H9 (cell line): ENCODE results near the gene VASN. TPM values are rescaled to one million over a fixed set of nuclear protein-coding genes. Genes with fewer than 3 reads are reported as not detected.

Source experiments
- DNase-seq: peaks from one replicate; pipeline ENCODE4 v3.0.0-alpha.2; 2017
- H2AFZ ChIP-seq: one replicate; pipeline ENCODE4 v1.6.1; 2013; ENCODE audit warnings: mild to moderate bottlenecking, low read length, control low read depth, moderate library complexity
- H2AK5ac ChIP-seq: 2 replicates; pipeline ENCODE4 v1.6.1; 2013; ENCODE audit warnings: low read length, control low read depth, mixed read lengths; ENCODE audit not compliant: insufficient read length
- H2BK120ac ChIP-seq: one replicate; pipeline ENCODE4 v1.6.1; 2013; ENCODE audit warnings: low read depth, mild to moderate bottlenecking, low read length, control low read depth, inconsistent platforms; ENCODE audit not compliant: poor library complexity, severe bottlenecking
- H2BK12ac ChIP-seq: 2 replicates; pipeline ENCODE4 v1.6.1; 2013; ENCODE audit warnings: low read length, control low read depth, mixed read lengths, low read depth; ENCODE audit not compliant: insufficient read length
- H2BK15ac ChIP-seq: 2 replicates; pipeline ENCODE4 v1.6.1; 2013; ENCODE audit warnings: low read depth, low read length, control low read depth
- H2BK20ac ChIP-seq: one replicate; pipeline ENCODE4 v1.6.1; 2013; ENCODE audit warnings: low read depth, mild to moderate bottlenecking, low read length, control low read depth, inconsistent platforms; ENCODE audit not compliant: poor library complexity, severe bottlenecking
- H2BK5ac ChIP-seq: 2 replicates; pipeline ENCODE4 v1.6.1; 2013; ENCODE audit warnings: low read length, control low read depth, mixed read lengths; ENCODE audit not compliant: insufficient read length
- H3K14ac ChIP-seq: 2 replicates; pipeline ENCODE4 v1.6.1; 2013; ENCODE audit warnings: low read length, control low read depth; ENCODE audit not compliant: insufficient read depth
- H3K18ac ChIP-seq: 2 replicates; pipeline ENCODE4 v1.6.1; 2013; ENCODE audit warnings: low read depth, mild to moderate bottlenecking, mixed read lengths, low read length, control low read depth; ENCODE audit not compliant: insufficient read length
- H3K23ac ChIP-seq: 2 replicates; pipeline ENCODE4 v1.6.1; 2013; ENCODE audit warnings: low read length, control low read depth, mixed read lengths, low read depth; ENCODE audit not compliant: insufficient read length
- H3K23me2 ChIP-seq: 2 replicates; pipeline ENCODE4 v1.6.1; 2013; ENCODE audit warnings: low read depth, mild to moderate bottlenecking, mixed read lengths, low read length, control low read depth; ENCODE audit not compliant: insufficient read length, poor library complexity, severe bottlenecking
- H3K27ac ChIP-seq: 2 replicates; pipeline ENCODE4 v1.5.1; 2013; ENCODE audit warnings: low read length, control low read depth, mixed read lengths, low read depth; ENCODE audit not compliant: insufficient read length
- H3K27me3 ChIP-seq: 2 replicates; pipeline ENCODE4 v1.6.1; 2013; ENCODE audit warnings: low read length, control low read depth, inconsistent platforms; ENCODE audit not compliant: insufficient read depth
- H3K4ac ChIP-seq: 2 replicates; pipeline ENCODE4 v1.6.1; 2013; ENCODE audit warnings: low read depth, mild to moderate bottlenecking, control low read depth, inconsistent platforms, low read length, moderate library complexity
- H3K4me1 ChIP-seq: 2 replicates; pipeline ENCODE4 v1.6.1; 2013; ENCODE audit warnings: low read length, control low read depth, inconsistent platforms; ENCODE audit not compliant: insufficient read depth
- H3K4me2 ChIP-seq: 2 replicates; pipeline ENCODE4 v1.6.1; 2013; ENCODE audit warnings: low read length, control low read depth, mixed read lengths; ENCODE audit not compliant: insufficient read length, insufficient read depth
- H3K56ac ChIP-seq: 2 replicates; pipeline ENCODE4 v1.6.1; 2013; ENCODE audit warnings: low read depth, mild to moderate bottlenecking, mixed read lengths, low read length, control low read depth; ENCODE audit not compliant: insufficient read length
- H3K79me1 ChIP-seq: 2 replicates; pipeline ENCODE4 v1.6.1; 2013; ENCODE audit warnings: low read depth, mild to moderate bottlenecking, moderate library complexity, low read length, control low read depth, inconsistent platforms; ENCODE audit not compliant: insufficient read depth, poor library complexity, severe bottlenecking
- H3K79me2 ChIP-seq: 2 replicates; pipeline ENCODE4 v1.6.1; 2013; ENCODE audit warnings: low read length, control low read depth, inconsistent platforms; ENCODE audit not compliant: insufficient read depth
- H3K9ac ChIP-seq: 2 replicates; pipeline ENCODE4 v1.6.1; 2013; ENCODE audit warnings: low read length, control low read depth, mixed read lengths; ENCODE audit not compliant: insufficient read length; ENCODE audit errors: extremely low read depth
- H3K9me3 ChIP-seq: one replicate; pipeline ENCODE4 v1.6.1; 2013; ENCODE audit warnings: low read depth, low read length, inconsistent platforms; ENCODE audit not compliant: control insufficient read depth
- H3T11ph ChIP-seq: one replicate; pipeline ENCODE4 v1.6.1; 2013; ENCODE audit warnings: mild to moderate bottlenecking, low read length, control low read depth, inconsistent platforms
- H4K20me1 ChIP-seq: one replicate; pipeline ENCODE4 v1.6.1; 2013; ENCODE audit not compliant: control insufficient read depth, insufficient read length, insufficient read depth
- H4K5ac ChIP-seq: 2 replicates; pipeline ENCODE4 v1.6.1; 2013; ENCODE audit warnings: low read depth, mild to moderate bottlenecking, mixed read lengths, low read length, control low read depth; ENCODE audit not compliant: insufficient read length
- H4K8ac ChIP-seq: replicated peaks from 2 replicates; pipeline ENCODE4 v1.6.1; 2013; ENCODE audit warnings: low read length, control low read depth, mixed read lengths, low read depth; ENCODE audit not compliant: insufficient read length
- H4K91ac ChIP-seq: 2 replicates; pipeline ENCODE4 v1.6.1; 2013; ENCODE audit warnings: low read depth, mild to moderate bottlenecking, moderate library complexity, mixed read lengths, low read length, control low read depth; ENCODE audit not compliant: insufficient read length
- H3K27ac Mint-ChIP-seq, 3 experiments: 2 replicates in 2 of 3; 3 replicates in 1 of 3; pipeline ENCODE4 v1.8.0; 2020 to 2021; ENCODE audit warnings: mixed read lengths in 3 of 3, mild to moderate bottlenecking in 1 of 3, moderate library complexity in 1 of 3
- H3K27me3 Mint-ChIP-seq: 2 replicates; pipeline ENCODE4 v1.8.0; 2021; ENCODE audit warnings: low read depth, mild to moderate bottlenecking, moderate library complexity, mixed read lengths
- H3K36me3 Mint-ChIP-seq, 3 experiments: 2 replicates in 2 of 3; 3 replicates in 1 of 3; pipeline ENCODE4 v1.8.0; 2020 to 2021; ENCODE audit warnings: low read depth in 3 of 3, mixed read lengths in 3 of 3; ENCODE audit not compliant: insufficient read depth in 1 of 3
- H3K4me1 Mint-ChIP-seq, 2 experiments: 2 replicates each; pipeline ENCODE4 v1.8.0; 2020; ENCODE audit warnings: mixed read lengths in 2 of 2
- H3K4me3 Mint-ChIP-seq, 2 experiments: 2 replicates in 1 of 2; 3 replicates in 1 of 2; pipeline ENCODE4 v1.8.0; 2020 to 2021; ENCODE audit warnings: mild to moderate bottlenecking in 2 of 2, mixed read lengths in 2 of 2, moderate library complexity in 1 of 2
- H3K9me3 Mint-ChIP-seq, 2 experiments: 2 replicates in 1 of 2; 3 replicates in 1 of 2; pipeline ENCODE4 v1.8.0; 2020; ENCODE audit warnings: mild to moderate bottlenecking in 2 of 2, mixed read lengths in 2 of 2, moderate library complexity in 1 of 2
- CTCF ChIP-seq: fragments of 200-600 bp; sonication (generic); conservative IDR thresholded peaks from 3 replicates; pipeline ENCODE4 v1.8.0; 2021; ENCODE audit warnings: antibody characterized with exemption, mild to moderate bottlenecking
- WGBS: extraction: QIAGEN DNeasy Blood & Tissue Kit; methylation state at CpG from one replicate; pipeline ENCODE4 v1.1.7; 2013; ENCODE audit warnings: missing lambda C conversion rate, low lambda C conversion rate, mixed read lengths; ENCODE audit not compliant: insufficient read length; ENCODE audit errors: extremely low coverage; 5-methylcytosine and 5-hydroxymethylcytosine counted together
- total RNA-seq: library from RNA; stranded (reverse); gene quantifications from 2 replicates; pipeline ENCODE4 v1.2.1, GENCODE V29; 2021

The VASN gene
- total RNA-seq, 1 experiment from 2014 or later: 11.0 TPM

GRCh38 chr16:4325253-4325758, 46.3 kb upstream of the VASN start:
- Histone ChIP-seq H3K4me2 (no peak overlapping the region), H2BK5ac (no peak overlapping the region), H3K79me2 (peaks cover 3% of the 10 kb centered on the region; the same call in 1 of the 2 replicates), H2BK15ac (no peak overlapping the region), H4K5ac (no peak overlapping the region), H3K27me3 (no peaks in the 10 kb centered on the region), H3K56ac (no peak overlapping the region), H2AK5ac (no peak overlapping the region), H2BK20ac (no peak overlapping the region), H4K20me1 (no peaks in the 10 kb centered on the region), H3K4ac (no peak overlapping the region), H3T11ph (no peak overlapping the region), H2BK120ac (no peak overlapping the region), H2AFZ (no peak overlapping the region), H3K79me1 (no peaks in the 10 kb centered on the region), H3K18ac (no peak overlapping the region), H4K8ac (no peak overlapping the region), H3K9ac (no peak overlapping the region), H3K4me1 (peaks cover 3% of the 10 kb centered on the region; the same call in 1 of the 2 replicates), H3K23ac (no peak overlapping the region), H3K27ac (no peak overlapping the region), H3K14ac (no peak overlapping the region), H3K9me3 (no peaks in the 10 kb centered on the region), H3K23me2 (peaks cover 4% of the 10 kb centered on the region), H2BK12ac (no peak overlapping the region), H4K91ac (no peak overlapping the region)
- Mint-ChIP-seq H3K4me1 (peaks cover 9 to 18% of the 10 kb centered on the region in 2 experiments), H3K9me3 (no peaks in the 10 kb centered on the region), H3K4me3 (no peak overlapping the region), H3K27ac (no peak overlapping the region), H3K36me3 (no peaks in the 10 kb centered on the region), H3K27me3 (no peaks in the 10 kb centered on the region)
- WGBS: no CpG with 5 or more reads among the region's 6 CpGs
- TF ChIP-seq CTCF: no peak
- no peak for DNase-seq
